TTC549 (cell line): ENCODE results near the gene FAM161B.
"Not testable (repeated sequence)": the region's sequence is repeated elsewhere in the genome, so short reads cannot be mapped to it uniquely, and the experiment has no call there.

Experiments
- FAIRE-seq: peaks from 2 replicates; lab custom pipeline; 2012; peaks lifted over from hg19 to GRCh38; lab: Jason Lieb, UNC

The FAM161B gene, protein sequence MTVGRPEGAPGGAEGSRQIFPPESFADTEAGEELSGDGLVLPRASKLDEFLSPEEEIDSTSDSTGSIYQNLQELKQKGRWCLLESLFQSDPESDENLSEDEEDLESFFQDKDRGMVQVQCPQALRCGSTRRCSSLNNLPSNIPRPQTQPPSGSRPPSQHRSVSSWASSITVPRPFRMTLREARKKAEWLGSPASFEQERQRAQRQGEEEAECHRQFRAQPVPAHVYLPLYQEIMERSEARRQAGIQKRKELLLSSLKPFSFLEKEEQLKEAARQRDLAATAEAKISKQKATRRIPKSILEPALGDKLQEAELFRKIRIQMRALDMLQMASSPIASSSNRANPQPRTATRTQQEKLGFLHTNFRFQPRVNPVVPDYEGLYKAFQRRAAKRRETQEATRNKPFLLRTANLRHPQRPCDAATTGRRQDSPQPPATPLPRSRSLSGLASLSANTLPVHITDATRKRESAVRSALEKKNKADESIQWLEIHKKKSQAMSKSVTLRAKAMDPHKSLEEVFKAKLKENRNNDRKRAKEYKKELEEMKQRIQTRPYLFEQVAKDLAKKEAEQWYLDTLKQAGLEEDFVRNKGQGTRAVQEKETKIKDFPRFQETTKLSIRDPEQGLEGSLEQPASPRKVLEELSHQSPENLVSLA

DNA sequence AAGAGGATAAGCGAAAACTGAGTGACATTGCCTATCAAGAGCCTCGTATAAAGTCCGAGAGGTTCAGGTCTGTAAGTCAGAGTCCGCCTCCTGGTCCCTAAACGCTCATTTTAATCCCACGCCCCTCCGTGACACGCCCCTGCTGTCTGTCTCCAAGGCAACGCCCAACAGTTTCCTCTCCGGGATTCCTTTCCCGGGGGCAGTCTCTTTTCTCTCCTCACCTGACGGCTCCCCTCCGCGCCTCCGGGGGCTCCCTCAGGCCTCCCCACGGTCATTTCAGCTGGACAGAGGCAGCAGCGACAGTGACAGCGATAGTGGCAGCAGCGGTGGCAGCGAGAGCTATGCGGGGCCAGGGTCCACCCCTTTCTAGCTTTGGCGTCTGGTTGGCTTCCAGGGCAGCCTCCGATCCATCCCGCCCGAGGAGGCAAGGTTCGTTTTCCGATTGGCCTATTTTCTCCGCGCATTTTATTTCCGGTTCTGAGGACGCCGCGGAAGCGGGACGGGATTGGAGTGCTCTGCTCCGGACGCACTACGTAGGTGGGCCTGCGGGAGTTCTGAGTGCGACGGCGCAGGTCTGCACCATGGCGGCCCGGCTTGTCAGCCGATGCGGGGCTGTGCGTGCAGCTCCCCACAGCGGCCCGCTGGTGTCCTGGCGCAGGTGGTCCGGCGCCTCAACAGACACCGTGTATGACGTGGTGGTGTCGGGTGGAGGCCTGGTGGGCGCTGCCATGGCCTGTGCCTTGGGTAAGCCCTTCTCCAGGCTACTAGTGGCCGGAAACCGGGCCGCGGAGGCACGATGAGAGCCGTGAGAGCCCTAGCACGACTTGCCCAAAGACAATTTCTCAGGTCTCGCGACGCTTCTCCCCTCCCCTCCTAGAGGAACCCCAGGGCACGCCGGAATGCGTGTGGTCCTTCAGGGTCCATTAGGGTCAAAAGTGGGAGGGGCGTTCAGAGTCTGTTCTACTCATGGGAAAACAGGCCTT lies at the start of gene FAM161B, which contains the start of gene COQ6:
Gene FAM161B, minus strand, starts transcription at position 343 of the 983 bp plus-strand sequence. Its CDS starts 68 bp downstream, at position 275.
Gene COQ6, plus strand, starts transcription at position 551 of the 983 bp plus-strand sequence. Its CDS starts 31 bp downstream, at position 582.
- FAIRE-seq: peak; percentile 80

DNA sequence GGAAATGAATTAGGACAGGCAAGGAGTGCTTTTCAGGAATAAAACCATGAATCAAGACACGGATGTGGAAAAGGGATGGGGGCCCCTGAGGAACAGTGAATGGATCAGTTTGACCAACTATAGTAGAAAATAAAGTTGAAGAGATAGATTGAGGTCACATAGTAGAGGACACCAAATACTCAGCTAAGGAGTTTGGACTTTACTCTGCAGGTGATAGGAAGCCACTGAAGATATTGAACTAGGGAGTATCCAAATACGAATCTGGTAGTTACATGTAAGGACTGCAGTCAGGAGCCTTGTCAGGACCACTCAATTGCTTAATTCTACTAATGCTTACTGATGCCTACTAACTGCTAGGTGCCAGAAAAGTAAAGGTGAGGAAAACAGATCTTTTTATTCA lies 48.8 kb upstream of the FAM161B start:
- no peak for FAIRE-seq

DNA sequence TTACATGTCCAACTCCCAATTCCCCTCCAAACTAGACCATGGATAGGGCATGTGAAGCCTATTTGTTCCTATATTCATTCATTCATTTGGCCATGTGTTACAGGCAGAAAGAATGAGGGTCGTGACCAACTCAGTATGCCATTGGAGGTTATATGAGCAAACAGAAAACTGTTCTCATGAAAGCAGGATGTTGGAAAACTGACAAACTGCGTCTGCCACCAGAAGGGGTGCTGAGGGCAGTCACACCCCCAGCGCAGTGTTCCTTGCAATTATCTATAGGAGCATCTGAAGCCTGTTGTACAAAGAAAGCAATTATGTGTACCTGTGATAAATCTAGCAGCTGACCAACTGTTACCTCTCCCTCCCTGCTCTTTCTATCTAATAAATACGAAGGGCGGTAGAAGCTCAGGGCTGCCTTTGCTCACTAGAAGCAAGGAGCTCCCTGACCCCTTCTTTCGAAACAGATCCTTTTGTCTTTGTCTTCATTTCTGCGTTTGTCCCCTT lies 48.1 kb upstream of the FAM161B start:
- no peak for FAIRE-seq

DNA sequence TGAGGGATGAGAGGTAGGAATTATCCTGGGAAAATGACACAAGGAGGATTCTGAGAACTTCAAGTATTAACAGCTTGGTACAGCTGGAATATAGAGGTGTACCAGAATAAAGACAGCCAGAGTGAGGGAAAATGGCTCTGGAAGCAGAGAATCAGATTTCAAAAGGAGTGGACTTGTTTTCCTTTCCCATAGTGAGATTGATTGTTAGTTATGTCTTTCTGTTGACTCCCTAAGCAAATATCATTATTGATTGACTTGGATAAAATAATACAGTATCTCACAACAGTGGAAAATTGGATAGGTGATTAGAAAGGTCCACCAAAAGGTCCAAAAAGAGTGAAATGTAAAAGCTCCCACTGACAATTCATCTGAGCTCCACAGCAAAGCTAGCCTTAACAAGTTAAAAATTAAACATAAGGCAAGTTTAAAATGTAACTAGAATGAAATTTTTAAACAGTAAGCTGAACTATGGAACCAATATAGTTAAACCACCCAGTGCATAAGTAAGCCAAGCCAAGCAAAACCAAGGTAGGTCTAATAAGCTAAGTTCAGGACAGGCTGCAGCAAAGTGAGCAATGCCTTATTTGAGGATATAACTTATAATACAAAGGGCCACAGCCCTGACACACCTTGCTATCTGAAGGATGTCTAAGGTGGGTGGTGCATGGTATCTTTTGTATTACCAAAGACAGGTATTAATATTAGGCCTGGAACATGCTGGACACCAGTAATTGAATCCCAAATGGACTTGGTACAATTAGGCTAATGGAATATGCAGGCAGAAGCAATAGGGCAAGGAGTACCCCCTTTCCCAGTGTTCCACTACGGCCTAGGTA lies 47.4 kb upstream of the FAM161B start:
- no peak for FAIRE-seq

DNA sequence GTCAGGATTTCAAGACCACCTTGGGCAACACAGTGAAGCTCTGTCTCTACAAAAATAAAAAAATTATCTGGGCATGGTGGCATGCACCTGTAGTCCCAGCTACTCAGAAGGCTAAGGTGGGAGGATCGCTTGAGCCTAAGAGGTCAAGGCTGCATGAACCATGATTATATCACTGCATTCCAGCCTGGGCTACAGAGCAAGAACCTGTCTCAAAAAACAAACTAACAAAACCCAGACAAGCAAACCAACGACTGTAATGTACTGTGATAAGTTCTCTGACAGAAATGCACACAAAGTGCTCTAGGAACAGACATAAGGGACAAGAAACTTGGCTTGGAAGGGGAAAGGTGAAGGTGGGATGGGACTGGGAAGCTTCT lies 46.8 kb upstream of the FAM161B start:
- no peak for FAIRE-seq

DNA sequence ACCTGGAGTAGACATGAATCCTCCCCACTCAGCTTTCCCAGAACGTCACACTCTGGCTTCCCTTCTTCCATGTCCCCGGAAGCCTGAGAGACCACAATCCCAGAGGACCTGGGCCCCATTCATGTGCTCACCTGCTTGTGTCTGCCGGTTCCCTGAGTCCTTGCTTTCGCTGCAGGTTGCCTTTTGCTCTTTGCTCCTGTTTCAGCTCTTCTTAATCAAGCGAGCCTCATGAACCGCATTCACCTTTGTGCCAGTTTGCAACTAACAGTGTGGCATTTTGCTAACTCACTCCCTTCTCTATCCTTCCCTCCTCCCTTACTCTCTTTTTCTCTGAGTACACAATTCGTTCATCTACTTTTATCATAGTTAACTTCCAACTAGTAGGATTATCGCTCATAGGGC lies 46.1 kb upstream of the FAM161B start:
- no peak for FAIRE-seq

DNA sequence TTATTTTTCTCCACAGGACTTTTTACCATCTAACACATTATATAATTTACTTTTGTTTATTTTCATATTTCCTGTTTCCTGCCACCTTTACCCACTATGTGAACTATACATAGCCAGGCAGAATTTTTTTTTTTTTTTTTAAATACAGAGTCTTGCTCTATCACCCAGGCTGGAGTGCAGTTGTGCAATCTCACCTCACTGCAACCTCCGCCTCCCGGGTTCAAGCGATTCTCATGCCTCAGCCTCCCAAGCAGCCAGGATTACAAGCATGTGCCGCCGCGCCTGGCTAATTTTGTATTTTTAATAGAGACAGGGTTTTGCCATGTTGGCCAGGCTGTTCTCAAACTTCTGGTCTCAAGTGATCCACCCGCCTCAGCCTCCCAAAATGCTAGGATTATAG lies 45.0 kb upstream of the FAM161B start:
- FAIRE-seq: not testable (repeated sequence)

DNA sequence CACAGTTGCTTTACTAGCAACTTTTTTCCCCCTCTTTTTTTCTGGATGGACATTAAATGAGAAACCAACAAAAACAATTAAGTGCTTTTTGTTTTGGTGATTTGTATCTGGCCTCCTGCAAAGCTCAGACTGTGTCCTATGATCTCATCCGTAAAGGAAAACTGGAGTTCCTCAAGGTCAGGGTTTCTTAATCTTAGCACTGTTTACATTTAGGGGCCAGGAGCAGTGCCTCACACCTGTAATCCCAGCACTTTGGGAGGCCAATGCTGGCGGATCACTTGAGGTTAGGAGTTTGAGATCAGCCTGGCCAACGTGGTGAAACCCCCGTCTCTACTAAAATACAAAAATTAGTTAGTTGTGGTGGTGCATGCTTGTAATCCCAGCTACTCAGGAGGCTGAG lies 41.2 kb upstream of the FAM161B start:
- no peak for FAIRE-seq

DNA sequence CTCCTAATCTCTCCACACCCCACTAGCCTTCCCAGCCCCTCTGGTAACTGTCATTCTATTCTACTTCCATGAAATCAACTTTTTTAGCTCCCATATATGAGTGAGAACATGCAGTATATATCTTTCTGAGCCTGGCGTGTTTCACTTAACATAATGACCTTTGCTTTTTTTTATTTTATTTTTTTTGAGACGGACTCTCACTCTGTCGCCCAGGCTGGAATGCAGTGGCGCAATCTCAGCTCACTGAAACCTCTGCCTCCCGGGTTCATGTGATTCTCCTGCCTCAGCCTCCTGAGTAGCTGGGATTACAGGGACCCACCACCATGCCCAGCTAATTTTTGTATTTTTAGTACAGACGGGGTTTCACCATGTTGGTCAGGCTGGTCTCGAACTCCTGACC lies 38.8 kb upstream of the FAM161B start:
- not testable (repeated sequence) for FAIRE-seq

DNA sequence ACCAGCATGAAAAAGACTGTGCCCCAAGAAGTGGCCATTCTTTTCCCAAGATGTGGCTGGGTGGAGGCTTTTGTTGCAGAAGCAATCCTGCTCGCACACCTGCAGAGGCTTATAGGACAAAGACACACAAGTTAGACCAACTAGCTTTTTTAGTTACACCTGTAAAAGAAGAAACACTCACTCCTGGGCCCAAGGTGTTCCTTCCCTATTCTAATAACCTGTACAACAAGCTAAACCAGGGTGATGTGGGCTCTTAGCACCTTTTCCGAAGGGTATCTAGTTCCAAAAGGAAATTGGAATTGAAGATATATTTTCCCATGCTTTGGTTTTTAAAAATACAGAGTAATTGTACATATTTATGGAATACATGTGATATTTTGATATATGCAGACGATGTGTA lies 38.2 kb upstream of the FAM161B start:
- FAIRE-seq: no peak

DNA sequence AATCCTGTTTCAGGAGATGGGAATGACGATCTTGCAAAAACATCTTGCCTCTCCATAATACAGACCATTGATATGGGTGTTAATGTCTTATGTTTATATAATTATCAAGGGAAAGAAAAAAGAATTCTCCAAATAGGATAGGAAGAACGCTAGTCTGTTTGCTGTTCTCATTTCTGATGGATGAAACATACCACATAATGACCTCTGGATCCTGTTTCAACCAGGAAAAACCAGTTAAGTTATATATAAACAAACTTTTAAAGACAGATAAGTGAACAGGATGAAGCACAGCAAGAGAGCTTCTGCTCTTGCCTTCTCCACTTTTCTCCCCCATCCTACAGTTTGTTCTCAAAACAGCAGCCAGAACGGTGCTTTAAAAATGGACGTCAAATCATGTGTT lies 28.0 kb upstream of the FAM161B start:
- FAIRE-seq: no peak

DNA sequence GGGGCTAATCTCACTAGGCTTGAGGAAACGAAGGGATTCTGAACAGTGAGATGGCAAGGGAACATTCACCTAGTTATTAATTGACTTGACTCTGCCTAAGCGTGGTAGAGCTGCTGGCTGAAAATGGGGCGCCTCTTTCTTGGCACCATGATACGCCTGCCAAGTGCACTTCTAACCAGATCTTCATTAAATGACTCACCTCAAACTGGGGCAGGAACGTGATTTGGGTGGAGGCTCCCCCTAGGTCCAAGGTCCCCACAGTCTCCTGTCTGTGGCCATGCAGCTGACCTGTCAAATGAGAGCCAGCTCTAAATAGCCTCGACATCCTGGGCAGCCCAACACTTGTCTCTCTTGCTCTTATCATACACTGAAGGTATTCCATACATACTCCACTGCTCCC lies 26.2 kb upstream of the FAM161B start:
- FAIRE-seq: no peak

DNA sequence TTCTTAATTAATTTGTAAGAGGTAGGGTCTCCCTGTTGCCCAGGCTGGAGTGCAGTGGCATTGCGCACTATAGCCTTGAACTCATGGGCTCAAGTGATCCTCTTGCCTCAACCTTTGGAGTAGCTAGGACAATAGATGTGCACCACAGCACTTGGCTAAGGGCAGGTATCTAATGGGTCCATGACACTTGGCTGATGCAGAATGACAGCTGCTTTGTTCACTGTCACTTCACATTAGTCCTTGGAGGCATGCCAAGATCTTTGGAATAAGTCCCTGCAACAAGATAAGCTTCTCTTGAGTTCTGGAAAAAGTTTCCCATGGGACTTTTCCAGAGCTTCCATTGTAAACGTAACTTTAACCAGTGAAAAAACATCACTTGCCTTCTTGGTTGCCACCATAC lies 23.6 kb upstream of the FAM161B start:
- no peak for FAIRE-seq

DNA sequence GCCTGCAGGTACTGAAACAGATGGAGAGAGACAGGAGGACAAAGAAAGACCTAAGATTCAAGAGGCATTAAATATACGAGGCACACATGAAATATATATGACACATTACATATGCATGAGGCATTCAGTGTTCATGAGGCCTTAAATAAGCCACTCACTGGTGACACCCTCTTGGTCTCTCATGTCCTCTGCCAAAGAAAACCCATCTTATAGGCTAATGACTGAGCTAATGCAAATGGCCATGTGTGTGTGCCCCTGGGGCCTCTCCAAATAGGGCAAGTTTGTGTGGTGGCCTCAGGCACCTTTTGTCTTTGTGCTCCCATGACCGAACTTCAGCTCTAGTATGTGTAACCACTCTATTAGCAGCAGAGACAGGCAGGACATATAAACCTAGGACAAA lies 19.0 kb upstream of the FAM161B start:
- FAIRE-seq: no peak

DNA sequence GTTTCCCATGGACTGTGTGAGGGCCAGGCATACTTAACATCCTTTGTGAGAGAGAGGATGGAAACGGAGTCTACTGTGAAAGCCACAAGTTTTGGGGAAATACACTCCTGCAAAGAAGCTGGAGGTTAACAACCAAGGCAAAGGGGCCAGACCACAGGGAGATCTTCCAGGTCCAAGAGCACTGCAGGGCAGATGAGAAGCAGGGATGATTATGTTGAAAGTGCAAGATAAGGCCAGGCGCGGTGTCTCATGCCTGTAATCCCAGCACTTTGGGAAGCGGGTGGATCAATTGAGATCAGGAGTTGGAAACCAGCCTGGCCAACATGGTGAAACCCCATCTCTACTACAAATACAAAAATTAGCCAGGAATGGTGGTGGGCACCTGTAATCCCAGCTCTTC lies 15.3 kb upstream of the FAM161B start:
- no peak for FAIRE-seq

DNA sequence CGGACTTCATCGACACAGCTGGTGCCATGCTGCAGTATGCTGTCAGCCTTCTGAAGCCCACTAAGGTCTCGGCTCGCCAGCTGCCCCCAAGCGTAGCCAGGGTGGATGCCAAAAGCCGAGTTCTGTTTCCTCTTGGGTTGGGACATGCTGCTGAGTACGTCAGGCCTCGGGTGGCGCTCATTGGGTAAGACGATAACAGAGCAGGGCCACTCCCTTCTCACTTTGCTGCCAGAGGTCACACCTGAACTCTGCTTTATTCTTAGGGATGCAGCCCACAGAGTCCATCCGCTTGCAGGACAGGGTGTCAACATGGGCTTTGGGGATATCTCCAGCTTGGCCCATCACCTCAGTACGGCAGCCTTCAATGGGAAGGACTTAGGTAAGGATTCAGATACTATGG lies 11.3 kb upstream of the FAM161B start:
- FAIRE-seq: no peak

DNA sequence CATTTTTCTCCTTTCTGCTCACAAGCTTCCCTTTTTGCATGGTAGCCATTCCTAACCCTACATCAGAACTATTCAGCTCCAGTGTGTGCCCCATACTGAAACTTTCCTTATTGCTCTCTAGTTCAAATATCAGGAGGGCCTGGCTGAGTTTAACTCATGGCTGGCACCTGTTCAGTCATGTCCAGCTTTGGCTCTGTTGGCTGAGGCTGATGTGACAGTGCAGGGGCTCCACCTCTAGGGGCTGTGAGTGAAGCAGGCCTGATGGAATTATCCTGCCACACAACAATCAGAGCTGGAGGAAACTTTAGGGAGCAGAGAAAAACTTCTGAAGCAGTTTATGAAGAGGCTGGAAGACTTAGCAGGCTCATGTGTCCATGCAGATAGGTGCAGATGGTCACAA lies 8.7 kb upstream of the FAM161B start:
- FAIRE-seq: no peak

DNA sequence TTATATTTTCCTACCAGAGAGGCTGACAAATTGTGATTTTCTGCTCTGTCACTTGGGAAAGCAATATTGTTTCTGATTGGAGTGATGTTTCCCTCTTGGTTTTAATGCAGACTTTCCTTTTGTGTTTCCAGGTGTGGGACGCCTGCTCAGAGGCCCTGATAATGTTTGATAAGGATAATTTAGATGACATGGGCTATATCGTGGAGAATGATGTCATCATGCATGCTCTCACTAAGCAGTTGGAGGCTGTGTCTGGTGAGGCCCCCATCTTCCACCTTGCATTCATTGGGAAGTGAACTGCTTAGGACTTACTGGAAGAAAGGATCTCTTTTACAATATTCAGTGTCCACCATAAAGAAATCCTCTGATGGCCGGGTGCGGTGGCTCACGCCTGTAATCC lies 5.8 kb upstream of the FAM161B start:
- FAIRE-seq: no peak

DNA sequence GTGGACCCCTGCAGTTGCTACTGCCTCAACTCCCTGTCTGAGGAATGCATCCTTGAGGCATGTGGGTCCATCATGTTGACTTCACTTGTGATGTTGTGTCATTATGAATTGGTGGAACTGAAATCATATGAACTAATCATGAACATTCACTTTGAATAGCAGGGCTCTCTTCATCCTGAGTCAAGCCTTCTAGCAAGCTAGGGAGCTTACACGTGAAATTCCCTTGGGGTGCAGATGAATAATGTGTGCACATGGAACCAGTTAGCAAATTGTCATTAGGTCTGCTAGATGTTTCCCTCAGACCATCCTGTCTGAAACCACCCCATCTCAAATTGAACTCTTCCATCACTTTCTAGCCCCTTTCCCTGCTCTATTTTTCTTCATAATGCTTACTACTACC lies 3.8 kb upstream of the FAM161B start:
- FAIRE-seq: no peak

DNA sequence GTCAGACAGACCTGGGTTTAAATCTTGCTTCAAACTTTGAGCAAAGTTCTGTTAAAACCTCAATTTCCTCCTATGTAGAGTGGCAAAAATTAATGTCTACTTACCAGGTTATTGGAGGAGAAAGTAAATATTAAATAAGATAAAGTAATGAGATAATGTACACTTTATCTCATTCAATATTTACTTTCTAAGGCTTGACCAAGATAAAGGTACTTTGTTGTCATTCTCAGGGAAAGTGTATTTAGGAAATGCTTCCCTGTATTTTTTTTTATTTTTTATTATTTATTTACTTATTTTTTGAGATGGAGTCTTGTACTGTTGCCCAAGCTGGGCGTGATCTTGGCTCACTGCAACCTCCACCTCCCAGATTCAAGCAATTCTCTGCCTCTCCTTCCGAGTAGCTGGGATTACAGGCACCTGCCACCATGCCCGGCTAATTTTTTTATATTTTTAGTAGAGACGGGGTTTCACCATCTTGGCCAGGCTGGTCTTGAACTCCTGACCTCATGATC lies 4.7 kb downstream of the FAM161B start:
- no peak for FAIRE-seq

DNA sequence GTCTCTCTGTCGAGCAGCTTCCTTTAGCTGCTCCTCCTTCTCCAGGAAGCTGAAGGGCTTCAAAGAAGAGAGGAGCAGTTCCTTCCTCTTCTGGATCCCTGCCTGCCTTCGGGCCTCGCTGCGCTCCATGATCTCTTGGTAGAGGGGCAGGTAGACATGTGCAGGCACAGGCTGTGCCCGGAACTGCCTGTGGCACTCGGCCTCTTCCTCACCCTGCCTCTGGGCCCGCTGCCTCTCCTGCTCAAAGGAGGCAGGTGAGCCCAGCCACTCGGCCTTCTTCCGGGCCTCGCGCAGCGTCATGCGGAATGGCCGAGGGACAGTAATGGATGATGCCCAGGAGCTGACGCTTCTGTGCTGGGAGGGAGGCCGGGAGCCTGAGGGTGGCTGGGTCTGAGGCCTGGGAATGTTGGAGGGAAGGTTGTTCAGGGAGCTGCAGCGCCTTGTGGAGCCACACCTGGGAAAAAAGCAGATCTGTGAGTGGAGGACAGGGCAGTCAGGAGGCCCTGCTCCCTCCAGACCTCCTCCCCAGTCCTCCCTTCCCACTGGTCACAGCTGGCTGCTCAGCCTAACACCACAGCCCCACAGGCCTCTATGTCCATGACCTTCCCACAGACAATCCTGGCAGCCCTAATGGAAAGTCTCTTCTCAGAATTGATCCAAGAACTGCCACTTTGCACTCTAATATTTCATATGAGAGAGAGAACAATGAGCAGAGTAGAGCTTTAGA lies 5.3 kb downstream of the FAM161B start:
- no peak for FAIRE-seq
